HL-60/S4 treated with phorbol 12-myristate 13-acetate at 8.2 ng/mL for 4 days and 3 days (cell line): ENCODE results near the gene CTTN.
"Not testable (repeated sequence)": the region's sequence is repeated elsewhere in the genome, so short reads cannot be mapped to it uniquely, and the experiment has no call there.

ENCODE experiments used
- in situ Hi-C: fragments of 300-500 bp; cut with MboI; formaldehyde crosslinking; loops from 2 replicates; pipeline ENCODE4 v1.15.0; 2022; ENCODE audit warnings: low sequenced_read_pairs

CTTN gene

GRCh38 chr11:70443773-70444030, 45.4 kb downstream of the CTTN start:
- in situ Hi-C loops = loop anchor here (25.0 kb wide), 1 partner anchor 531 kb away; no protein-coding TSS in a partner anchor

GRCh38 chr11:70445091-70445490, 46.8 kb downstream of the CTTN start:
- in situ Hi-C loops = loop anchor here (25.0 kb wide), 1 partner anchor 533 kb away; no protein-coding TSS in a partner anchor

GRCh38 chr11:70445605-70446004, 47.3 kb downstream of the CTTN start:
- in situ Hi-C loops = loop anchor here (25.0 kb wide), 1 partner anchor 533 kb away; no protein-coding TSS in a partner anchor

- in situ Hi-C loops = loop anchor here (25.0 kb wide), 1 partner anchor 537 kb away; no protein-coding TSS in a partner anchor
These were observed 50.7 kb downstream of the CTTN start for GRCh38 chr11:70448983-70449567.

- in situ Hi-C loops = no loop called here
These were observed 56.0 kb downstream of the CTTN start for GRCh38 chr11:70454197-70454767.

GRCh38 chr11:70454811-70455210, 56.5 kb downstream of the CTTN start:
- in situ Hi-C loops = not testable (repeated sequence)

GRCh38 chr11:70455354-70455753, 57.0 kb downstream of the CTTN start:
- in situ Hi-C loops = no loop called here

GRCh38 chr11:70456921-70457532, 58.7 kb downstream of the CTTN start:
- in situ Hi-C loops = no loop called here

GRCh38 chr11:70458736-70459135, 60.4 kb downstream of the CTTN start:
- in situ Hi-C loops = no loop called here

- in situ Hi-C loops = no loop called here
These were observed 61.8 kb downstream of the CTTN start for GRCh38 chr11:70460111-70460510.

GRCh38 chr11:70460964-70461363, 62.6 kb downstream of the CTTN start:
- in situ Hi-C loops = no loop called here

GRCh38 chr11:70462818-70463477, 64.6 kb downstream of the CTTN start:
- in situ Hi-C loops = no loop called here

- in situ Hi-C loops = no loop called here
These were observed 65.3 kb downstream of the CTTN start for GRCh38 chr11:70463478-70464255.

GRCh38 chr11:70464509-70465361, 66.4 kb downstream of the CTTN start:
- in situ Hi-C loops = no loop called here

GRCh38 chr11:70466154-70466553, 67.8 kb downstream of the CTTN start:
- in situ Hi-C loops = no loop called here

- in situ Hi-C loops = no loop called here
These were observed 68.3 kb downstream of the CTTN start for GRCh38 chr11:70466596-70466995.

GRCh38 chr11:70467201-70468085, 69.1 kb downstream of the CTTN start:
- in situ Hi-C loops = no loop called here

- in situ Hi-C loops = no loop called here
These were observed 70.2 kb downstream of the CTTN start for GRCh38 chr11:70468256-70469195.
